PFSK-1 (cell line): ENCODE data around the gene LTA4H.

ENCODE experiments used
- POLR2AphosphoS5 ChIP-seq: IDR thresholded peaks from 2 replicates; pipeline ENCODE4 v1.6.1; 2012; ENCODE audit warnings: low read depth, mild to moderate bottlenecking, control low read depth, low read length, moderate library complexity
- REST ChIP-seq, 2 experiments: IDR thresholded peaks; 2 replicates each; pipeline versions ENCODE4 v1.6.1 to v1.8.0; 2011 to 2012; ENCODE audit warnings: low read depth in 2 of 2, low read length in 2 of 2, control low read depth in 1 of 2, inconsistent platforms in 1 of 2, mild to moderate bottlenecking in 1 of 2, moderate library complexity in 1 of 2; ENCODE audit not compliant: insufficient read depth in 1 of 2
- SIN3A ChIP-seq: IDR thresholded peaks from 2 replicates; pipeline ENCODE4 v1.6.1; 2012; ENCODE audit warnings: mild to moderate bottlenecking, low read length, moderate library complexity, borderline replicate concordance; ENCODE audit not compliant: insufficient read depth
- TAF1 ChIP-seq: IDR thresholded peaks from 2 replicates; pipeline ENCODE4 v1.6.1; 2012; ENCODE audit warnings: low read length, control low read depth, borderline replicate concordance; ENCODE audit not compliant: insufficient read depth

- TF ChIP-seq POLR2AphosphoS5 (no peak), SIN3A (no peak), TAF1 (no peak), REST (IDR thresholded peaks at IDR 0.05; ENCODE audit: insufficient read depth in 1 of 2, low read depth in 2 of 2, low read length in 2 of 2) (no peak)
Measured at GRCh38 chr12:96041181-96041580, 5.8 kb upstream of the LTA4H start.
